Left lobe of liver (tissue), 2 donors: ENCODE data around the gene HNRNPCL2. TPM values are rescaled to one million over a fixed set of nuclear protein-coding genes. Genes with fewer than 3 reads are reported as not detected.
"Not testable (repeated sequence)": the region's sequence is repeated elsewhere in the genome, so short reads cannot be mapped to it uniquely, and the experiment has no call there.

Experiments
- ATAC-seq: fragments of 200-7000 bp; cut with Tn5 transposase; one replicate; pipeline ENCODE4 v1.9.1; 2020; ENCODE audit warnings: mild to moderate bottlenecking, moderate library complexity
- DNase-seq: peaks from one replicate; pipeline ENCODE4 v3.0.0-alpha.2; 2020; ENCODE audit warnings: low spot score
- total RNA-seq: library from RNA; stranded (reverse); gene quantifications from one replicate; pipeline ENCODE4 v1.2.1, GENCODE V29; 2021
- donor health status: DM: no; HTN: no; CAD: no; lungs with moderate emphysema.
- donor health status: DM: no; HTN: yes; CAD: no.

Gene HNRNPCL2
- total RNA-seq: not detected

DNA sequence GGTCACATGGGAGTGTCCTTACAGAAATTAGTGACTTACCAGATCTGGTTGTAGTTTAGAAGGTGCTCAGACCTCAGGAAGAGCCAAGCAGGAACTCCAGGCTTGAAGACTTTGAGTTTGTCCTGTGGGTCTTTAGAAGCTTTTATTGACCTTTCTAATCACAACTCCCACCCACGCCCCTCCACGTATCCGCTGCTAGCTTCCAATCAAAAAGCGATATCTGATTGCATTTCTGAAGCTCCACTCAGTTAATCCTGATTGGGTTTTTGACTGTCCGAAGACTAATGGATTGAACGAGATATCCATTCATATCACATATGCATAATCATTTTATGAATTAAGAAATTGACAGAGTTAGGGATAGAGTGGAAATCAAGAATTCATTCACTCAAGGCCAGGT is at the start of gene HNRNPCL2:
Gene HNRNPCL2 (minus strand): TSS at position 101 of the 400 bp plus-strand sequence. CDS start 454 bp downstream, outside the sequence.
- ATAC-seq, DNase-seq: not testable (repeated sequence)

DNA sequence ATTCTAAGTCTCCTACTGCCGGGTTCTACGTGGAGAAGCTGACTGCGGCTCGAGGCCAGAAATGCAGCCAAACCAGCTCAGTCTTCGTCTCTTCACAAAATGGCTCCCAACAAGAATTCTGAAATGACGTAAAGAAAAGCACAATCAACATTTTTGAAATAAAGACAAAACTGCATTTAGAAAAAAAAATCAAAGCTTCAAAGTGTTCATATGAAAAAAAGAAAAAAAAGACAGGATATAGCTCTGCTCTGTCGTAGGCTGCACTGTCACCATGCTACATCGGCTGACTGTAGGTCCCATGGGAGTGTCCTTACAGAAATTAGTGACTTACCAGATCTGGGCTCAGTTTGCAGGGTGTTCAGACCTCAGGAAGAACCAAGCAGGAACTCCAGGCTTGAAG is 48.9 kb upstream of the HNRNPCL2 start, which contains the start of gene HNRNPCL4:
Gene HNRNPCL4 (minus strand): TSS at position 101 of the 400 bp plus-strand sequence. CDS start 164 bp downstream, outside the sequence.
- ATAC-seq, DNase-seq: not testable (repeated sequence)

DNA sequence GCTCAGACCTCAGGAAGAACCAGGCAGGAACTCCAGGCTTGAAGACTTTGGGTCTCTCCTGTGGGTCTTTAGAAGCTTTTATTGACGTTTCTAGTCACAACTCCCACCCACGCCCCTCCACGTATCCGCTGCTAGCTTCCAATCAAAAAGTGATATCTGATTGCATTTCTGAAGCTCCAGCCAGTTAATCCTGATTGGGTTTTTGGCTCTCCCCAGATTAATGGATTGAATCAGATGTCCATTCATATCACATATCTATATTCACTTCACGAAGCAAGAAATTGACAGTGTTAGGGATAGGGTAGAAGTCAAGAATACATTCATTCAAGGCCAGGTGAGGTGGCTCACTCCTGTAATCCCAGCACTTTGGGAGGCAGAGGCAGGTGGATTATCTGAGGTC is 39.3 kb upstream of the HNRNPCL2 start, which contains the start of gene PRAMEF26:
Gene PRAMEF26 (minus strand): TSS at position 101 of the 400 bp plus-strand sequence. CDS start 2,914 bp downstream, outside the sequence.
- not testable (repeated sequence) for DNase-seq, ATAC-seq

GRCh38 chr1:13070474-13070873 is 46.2 kb downstream of the HNRNPCL2 start, which contains the start of gene PRAMEF25:
Gene PRAMEF25 (plus strand): TSS chr1:13070774. CDS start chr1:13073694, 2,920 bp downstream.
- not testable (repeated sequence) for ATAC-seq, DNase-seq

Other genes with a start within 250 kb of the HNRNPCL2 start
- gene PRAMEF4, start 230.7 kb downstream of the HNRNPCL2 start, total RNA-seq: not detected
- gene PRAMEF10, start 218.6 kb downstream of the HNRNPCL2 start, total RNA-seq: 0.30 TPM
- not detected for gene PRAMEF7, start 200.2 kb downstream of the HNRNPCL2 start, total RNA-seq
- gene PRAMEF6, start 169.3 kb downstream of the HNRNPCL2 start, total RNA-seq: not detected
- not detected for gene PRAMEF27, start 60.3 kb downstream of the HNRNPCL2 start, total RNA-seq
- gene HNRNPCL3, start 56.1 kb downstream of the HNRNPCL2 start, total RNA-seq: not detected
- gene PRAMEF25, start 46.1 kb downstream of the HNRNPCL2 start, total RNA-seq: not detected
- gene PRAMEF26, start 39.2 kb upstream of the HNRNPCL2 start, total RNA-seq: not detected
- gene HNRNPCL4, start 48.8 kb upstream of the HNRNPCL2 start, total RNA-seq: not detected
- gene PRAMEF9, start 55.0 kb upstream of the HNRNPCL2 start, total RNA-seq: not detected
- not detected for gene PRAMEF13, start 84.6 kb upstream of the HNRNPCL2 start, total RNA-seq
- not detected for gene PRAMEF18, start 109.3 kb upstream of the HNRNPCL2 start, total RNA-seq
- not detected for gene PRAMEF5, start 137.3 kb upstream of the HNRNPCL2 start, total RNA-seq
- not detected for gene PRAMEF8, start 168.3 kb upstream of the HNRNPCL2 start, total RNA-seq
- gene PRAMEF33, start 186.7 kb upstream of the HNRNPCL2 start, total RNA-seq: 0.25 TPM
- gene PRAMEF15, start 198.7 kb upstream of the HNRNPCL2 start, total RNA-seq: not detected
- gene PRAMEF14, start 230.3 kb upstream of the HNRNPCL2 start, total RNA-seq: not detected